DMS153 treated with DMSO at 0.1 percent for 48 hours (cell line): Measurements from ENCODE around the gene TMCC2.

ENCODE experiments used
- DNase-seq: peaks from one replicate; lab custom pipeline; 2025; ENCODE audit not compliant: unreplicated experiment; lab: John Stamatoyannopoulos, UW

Gene TMCC2

DNA sequence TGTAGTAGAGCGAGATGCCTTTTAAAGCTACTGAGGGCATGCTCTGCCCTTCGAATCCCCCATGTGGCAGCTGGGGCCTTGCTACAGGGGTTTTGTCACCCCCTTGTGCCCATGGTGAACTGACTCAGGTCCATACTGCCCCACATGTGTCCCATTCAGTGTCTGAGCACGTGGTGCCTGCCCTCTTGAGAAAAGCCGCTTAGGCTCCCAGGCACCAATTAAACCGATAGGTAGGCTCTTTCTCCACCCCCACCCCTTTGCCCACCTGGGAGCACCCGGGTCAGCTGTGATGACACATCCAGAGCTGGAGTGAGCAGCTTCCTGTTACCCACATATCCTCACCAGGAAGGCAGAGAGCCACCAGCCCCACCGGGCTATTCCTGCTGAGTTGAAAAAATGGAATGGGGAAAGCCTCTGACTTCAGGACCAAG lies 30.5 kb downstream of the TMCC2 start:
- DNase-seq = no peak

DNA sequence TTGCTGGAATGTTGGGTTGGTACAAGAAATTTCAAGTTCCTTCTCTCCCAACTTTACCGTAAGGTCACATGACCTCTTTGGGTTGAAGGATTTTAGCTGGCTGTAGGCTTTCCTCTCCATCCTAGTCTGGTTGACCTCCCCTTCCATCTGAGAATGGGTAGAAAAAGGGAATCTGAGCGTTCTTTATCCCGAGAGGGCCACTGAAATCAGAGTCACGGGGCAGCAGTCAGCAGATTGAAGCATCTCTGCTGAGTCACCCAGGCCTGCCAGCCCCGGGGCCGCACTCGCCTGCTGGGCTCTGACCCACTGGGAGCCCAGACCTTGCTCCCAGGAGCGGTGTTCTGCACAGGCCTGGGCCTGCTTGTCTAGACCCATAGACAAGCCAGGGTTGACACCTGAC lies 31.0 kb downstream of the TMCC2 start:
- DNase-seq = no peak

DNA sequence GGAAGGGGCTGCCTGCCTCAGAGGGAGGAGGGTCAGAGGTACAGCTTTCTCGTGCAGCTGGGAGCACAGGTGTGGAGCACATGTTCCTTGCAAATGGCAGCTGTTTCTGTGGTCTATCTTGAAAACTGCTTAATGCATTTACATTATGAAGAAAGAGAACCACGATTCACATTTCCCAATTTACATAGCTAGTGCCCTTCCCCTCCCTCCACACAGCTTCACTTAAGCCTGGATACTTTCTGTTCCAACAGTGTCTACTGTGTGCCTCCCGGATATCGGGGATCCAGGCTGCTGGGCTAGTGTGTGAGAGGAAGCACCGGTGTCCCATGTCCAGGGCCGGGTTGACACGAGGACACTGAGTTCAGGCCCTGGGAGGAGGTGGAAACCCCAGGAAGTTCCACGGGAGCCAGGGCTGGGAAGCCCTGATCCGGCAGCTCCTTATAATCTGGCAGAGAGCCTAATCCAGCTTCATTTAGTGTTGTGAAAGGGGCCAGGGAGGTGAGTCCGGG lies 31.6 kb downstream of the TMCC2 start:
- no peak for DNase-seq

DNA sequence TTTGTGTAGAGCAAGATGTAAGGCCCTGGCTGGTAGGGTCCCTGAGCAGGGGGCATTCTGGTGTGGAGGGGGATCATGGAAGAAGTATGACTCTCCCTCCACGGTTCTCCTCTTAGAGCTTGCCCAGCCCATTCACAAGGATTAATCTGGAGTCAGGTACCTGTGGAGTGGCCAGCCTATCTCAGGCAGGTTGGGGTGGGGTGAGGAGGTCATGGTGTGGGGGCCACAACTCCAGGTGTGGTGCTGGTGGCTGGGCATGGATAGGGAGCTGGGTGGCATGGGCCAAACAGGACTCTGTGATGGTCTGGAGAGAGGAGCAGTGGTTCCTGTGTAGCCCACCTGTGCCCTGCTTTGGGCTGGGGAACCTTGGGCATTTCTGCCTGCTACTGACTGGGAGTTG lies 32.3 kb downstream of the TMCC2 start:
- no peak for DNase-seq

DNA sequence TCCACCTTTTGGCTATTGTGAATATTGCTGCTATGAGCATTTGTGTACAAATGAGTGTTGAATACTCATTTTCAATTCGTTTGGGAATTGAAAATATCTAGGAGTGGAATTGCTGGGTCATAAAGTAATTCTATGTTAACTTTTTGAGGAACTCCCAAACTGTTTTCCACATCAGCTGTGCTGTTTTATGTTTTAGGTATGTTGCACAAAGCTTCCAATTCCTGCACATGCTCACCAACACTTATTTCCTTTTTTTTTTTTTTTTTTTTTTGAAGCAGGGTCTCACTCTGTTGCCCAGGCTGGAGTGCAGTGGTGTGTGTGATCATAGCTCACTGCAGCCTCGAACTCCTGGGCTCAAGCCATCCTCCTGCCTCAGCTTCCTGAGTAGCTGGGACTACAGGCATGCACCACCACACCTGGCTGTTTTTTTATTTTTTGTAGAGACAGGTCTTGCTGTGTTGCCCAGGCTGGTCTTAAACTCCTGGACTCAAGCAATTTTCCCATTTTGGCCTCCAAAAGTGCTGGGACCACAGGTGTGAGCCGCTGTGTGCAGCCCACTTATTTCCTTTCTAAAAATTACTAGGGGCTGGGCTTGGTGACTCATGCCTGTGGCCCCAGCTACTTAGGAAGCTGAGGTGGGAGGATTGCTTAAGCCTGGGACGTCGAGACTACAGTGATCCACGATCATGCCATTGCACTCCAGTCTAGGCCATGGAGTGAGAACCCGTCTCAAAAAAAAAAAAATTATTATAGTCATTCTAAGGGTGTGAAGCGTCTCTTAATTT lies 33.4 kb downstream of the TMCC2 start:
- no peak for DNase-seq

DNA sequence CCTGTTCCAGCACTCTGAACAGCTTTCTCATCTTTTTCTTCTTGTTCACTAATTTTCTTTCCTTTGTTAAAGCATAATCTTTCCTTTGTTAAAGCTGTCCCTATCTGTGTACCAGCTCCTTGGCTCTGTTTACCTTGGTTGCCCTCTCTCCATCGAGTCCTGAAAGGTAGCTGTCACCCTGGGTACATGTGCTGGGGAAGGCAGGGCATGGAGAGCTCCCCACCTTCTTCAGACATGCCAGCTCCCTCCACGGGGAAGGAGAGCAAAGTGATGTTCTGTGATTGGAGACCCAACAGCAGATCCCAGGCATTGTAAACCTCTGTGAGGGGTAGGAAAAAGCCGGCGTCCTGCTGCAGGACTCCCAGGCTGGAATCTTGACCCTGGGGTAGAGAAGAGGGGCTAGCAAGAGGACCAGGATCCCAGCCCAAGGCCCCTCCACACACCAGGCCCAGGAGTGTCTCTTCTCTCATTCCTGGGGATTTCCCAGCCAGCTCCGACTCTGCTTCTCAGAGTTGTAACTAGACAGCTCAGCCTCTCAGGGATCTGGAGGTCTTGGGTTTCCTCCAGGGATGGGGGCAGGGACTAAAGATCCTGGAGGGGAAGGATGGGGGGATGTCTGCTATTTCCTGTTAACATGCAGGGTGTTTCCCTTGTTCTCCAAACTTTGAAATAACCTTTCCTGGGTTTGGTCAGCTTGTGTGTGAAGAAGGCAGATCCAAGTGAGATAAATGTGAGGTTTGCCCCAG lies 34.4 kb downstream of the TMCC2 start:
- DNase-seq = no peak

DNA sequence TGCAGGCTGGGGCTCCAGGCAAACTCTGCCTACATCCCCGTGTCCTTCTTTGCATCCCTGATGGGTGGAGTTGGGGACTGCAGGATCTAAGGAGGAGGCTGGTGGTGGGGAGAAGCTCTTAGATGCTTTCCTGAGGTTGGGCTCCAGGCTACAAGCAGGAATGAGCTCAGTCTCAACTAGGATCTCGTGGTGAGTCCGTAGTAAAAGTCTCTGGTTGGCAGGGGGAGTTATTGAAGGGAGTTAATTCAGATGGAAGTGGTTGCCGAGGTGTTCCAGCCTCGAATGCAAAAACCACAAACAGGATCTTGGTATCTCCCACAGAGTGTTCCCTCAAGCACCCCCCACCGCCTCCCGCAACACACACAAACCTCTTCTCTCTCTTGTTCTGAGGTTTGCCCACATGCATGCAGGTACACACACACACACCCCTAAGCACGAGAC lies 35.0 kb downstream of the TMCC2 start:
- no peak for DNase-seq

DNA sequence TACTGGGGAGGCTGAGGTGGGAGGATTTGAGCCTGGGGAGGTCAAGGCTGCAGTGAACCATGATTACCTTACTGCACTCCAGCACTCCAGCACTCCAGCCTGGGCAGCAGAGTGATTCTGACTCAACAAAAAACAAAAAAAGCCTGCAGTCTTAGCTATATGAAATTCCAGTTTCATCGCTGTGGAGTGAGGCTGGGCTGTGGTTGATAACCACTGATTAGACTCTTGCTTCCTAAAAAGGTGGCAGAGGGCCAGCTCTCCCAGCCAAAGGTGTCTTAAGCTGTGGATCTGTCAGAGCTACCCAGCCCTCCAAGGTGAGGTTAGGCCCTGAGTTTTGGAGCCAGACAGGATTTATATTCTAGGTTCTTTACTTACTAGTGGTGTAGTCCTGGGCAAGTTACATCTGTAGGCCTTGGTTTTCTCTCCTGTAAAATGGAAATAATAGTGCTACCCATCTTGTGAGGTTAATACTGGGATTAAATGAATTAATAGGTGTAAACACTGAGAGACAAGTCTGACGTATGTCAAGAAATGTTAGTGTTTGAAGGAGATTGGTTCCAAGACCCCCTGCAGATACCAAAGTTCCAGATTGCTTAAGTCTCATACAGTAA lies 35.9 kb downstream of the TMCC2 start:
- DNase-seq = no peak

DNA sequence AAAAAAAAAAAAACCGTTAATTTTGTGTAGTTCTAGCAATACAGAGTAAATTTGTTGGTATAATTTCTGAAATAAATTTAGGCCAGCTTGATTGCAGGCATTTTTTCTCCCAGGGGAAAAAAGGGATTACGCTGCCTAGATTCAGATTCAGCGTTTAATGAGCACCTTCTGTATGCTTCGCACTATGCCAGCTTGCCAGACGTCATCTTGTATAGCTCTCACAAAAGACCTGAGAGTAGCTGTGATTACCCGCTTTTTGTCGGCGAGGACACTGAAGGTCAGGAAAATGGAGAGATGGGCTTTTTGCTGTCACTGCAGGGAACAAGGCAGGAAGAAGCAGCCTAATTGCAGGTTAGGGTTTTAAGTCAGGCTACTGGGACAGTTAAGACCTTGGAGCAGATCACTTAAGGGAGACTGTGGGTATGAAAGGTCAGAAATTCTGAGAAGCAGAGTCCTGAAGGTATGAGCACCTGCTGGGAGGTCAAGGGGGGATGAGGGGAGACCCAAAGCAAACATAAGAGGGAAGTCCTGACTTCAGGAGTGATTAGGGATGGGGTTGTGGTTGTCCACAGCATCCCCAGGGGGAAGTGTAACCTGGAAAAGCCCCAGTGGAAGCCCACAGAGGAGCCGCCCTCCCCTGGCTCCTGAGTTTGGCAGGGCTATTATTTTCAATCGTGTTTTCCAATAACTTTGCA lies 39.0 kb downstream of the TMCC2 start:
- no peak for DNase-seq

DNA sequence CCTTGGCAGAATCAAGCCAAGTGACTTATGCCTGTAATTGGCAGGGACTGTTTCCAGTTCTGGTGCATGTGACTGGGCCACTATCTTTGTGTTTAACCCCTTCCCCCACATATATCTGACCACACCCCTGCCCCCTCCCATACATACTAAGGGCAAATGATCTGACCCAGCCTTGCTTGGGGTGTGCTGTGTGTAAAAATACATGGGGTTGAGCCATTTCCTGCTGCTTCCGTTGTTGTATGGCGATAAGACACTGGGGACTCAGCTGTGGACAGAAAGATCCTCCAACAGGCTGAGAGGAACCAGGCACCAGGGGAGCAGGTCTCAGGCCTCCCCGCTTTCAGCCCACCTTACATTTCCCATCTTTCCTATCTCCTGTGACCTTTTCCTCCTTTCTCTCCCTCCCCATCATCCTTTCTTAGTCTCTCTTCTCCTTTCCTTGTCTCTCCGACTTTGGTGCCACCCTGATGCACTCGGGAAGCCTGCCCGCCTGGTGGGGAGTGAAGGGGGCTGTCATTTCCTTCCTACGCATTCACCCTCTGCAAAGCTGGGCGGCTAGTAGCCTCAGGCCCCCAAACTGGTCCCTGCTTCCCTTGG lies 39.7 kb downstream of the TMCC2 start:
- no peak for DNase-seq

DNA sequence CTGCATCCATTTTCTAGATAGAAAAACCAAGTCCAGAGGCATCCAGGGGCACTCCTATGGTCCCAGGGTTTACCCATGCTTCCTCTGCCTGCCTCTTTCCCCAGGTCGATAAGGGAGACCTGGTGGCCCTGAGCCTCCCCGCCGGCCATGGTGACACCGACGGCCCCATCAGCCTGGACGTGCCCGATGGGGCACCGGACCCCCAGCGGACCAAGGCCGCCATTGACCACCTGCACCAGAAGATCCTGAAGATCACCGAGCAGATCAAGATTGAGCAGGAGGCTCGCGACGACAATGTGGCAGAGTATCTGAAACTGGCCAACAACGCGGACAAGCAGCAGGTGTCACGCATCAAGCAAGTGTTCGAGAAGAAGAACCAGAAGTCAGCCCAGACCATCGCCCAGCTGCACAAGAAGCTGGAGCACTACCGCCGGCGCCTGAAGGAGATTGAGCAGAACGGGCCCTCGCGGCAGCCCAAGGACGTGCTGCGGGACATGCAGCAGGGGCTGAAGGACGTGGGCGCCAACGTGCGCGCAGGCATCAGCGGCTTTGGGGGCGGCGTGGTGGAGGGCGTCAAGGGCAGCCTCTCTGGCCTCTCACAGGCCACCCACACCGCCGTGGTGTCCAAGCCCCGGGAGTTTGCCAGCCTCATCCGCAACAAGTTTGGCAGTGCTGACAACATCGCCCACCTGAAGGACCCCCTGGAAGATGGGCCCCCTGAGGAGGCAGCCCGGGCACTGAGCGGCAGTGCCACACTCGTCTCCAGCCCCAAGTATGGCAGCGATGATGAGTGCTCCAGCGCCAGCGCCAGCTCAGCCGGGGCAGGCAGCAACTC lies 41.3 kb downstream of the TMCC2 start:
- no peak for DNase-seq

DNA sequence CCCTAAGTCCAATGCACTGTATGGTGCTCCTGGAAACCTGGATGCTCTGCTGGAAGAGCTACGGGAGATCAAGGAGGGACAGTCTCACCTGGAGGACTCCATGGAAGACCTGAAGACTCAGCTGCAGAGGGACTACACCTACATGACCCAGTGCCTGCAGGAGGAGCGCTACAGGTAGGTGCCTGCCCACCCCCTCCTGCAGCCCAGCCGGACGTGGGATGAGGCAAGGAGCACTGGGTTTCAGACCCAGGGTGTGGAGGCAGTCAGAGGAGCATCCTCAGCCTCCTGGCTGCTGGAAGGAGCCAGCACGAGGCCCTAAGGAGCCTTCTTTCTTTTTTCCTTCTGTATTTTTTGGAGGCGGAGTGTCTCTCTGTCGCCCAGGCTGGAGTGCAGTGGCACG lies 42.0 kb downstream of the TMCC2 start:
- DNase-seq = no peak

DNA sequence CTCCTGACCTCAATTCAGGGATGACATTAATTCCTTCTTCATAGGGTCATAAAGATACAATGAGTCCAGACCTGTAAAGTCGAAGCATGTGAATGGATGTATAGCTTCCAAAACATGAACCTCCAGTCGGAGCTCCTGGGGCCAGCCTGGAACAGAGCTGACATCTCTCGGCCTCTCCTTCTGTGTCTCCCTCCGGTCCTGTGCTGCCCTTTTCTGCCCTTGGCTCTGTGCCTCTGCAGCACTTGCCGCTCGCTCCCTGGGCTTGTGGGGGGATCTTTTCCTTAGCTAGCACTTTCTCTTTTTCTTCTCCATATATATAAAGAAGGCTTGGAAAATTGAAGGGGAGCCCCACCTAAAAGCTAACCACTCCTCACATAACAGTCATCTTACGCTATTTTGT lies 42.5 kb downstream of the TMCC2 start:
- DNase-seq = no peak

DNA sequence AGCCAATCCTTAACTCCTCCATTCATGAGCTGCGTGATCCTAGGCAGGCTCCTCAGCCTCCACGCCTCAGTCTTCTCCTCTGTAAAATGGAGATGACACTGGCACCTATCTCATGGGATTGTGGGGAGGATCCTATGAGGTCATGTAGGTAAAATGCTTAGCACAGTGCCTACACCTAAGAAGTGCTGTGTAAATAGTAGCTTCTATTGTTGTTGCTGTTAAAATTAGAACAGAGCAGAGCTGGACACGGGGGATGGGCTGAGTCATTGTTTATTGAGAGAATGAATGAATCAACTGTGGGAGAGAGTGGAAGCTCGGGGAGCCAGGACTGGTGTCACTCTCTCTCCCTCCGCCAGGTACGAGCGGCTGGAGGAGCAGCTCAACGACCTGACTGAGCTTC lies 43.0 kb downstream of the TMCC2 start:
- peak; percentile 49 for DNase-seq

DNA sequence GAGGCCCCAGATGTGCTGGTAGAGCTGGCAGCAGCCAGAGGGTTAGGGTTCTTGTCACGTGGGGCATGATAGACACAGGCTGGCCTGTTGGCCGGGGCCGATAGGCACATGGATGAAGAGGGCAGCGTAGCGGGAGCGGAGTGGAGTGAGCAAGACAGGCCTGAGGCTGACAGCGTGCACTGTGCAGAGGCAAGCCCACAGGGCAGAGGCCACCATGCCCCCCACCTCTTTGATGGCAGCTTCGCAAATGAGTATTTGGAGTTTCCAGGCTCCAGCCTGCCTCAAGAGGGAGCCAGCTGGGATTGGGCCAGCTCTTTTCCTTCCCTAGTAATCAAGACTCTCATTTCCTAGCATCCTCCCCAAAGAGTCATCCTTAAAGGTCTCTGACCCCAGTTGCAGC lies 43.5 kb downstream of the TMCC2 start:
- no peak for DNase-seq

DNA sequence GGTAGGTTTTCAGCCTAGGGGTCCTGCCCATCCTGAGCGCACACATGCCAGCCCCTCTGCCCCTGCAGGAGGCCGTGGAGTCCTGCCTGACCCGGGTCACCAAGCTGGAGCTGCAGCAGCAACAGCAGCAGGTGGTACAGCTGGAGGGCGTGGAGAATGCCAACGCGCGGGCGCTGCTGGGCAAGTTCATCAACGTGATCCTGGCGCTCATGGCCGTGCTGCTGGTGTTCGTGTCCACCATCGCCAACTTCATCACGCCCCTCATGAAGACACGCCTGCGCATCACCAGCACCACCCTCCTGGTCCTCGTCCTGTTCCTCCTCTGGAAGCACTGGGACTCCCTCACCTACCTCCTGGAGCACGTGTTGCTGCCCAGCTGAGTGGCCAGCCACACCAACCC lies 44.0 kb downstream of the TMCC2 start:
- no peak for DNase-seq

DNA sequence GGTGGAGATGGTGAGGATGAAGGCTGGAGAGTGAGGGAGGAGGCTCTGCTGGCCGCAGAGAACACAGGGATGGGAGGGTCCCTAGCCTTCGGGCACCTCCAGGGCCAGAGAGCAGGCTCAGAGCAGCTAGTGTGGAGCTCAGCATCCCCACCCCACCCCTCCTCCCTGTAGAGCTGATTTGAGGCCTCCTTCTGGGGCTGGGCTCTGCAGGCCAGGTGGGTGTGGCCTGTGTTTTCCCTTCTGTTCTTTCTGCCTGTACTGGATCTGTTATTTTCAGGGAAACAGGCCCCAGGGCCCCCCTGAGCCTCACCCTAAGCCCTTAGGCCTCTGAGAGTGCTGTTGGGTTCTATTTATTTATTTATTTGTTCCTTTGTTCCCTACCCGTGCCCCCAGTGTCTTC lies 44.8 kb downstream of the TMCC2 start:
- DNase-seq = no peak

DNA sequence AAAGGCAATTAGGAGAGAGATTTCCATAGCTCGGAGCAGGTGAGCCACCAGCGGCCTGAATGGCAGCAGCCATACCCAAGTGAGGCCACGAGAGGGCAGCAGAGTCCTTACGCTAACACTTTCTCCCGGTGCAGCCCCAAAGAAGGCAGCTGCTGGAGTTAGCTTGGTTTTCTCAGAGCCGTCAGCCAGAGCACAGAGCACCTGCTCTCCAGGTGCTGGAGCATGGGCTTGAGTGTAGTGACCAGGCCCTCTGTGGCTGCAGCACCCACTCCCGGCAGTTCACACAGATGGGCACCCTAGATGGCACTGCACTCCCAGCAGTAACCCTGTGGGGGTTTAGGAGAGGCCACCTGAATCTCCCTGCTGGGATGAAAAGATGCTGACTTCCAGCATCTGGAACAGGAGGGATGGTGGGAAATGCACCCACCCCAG lies 45.8 kb downstream of the TMCC2 start:
- peak; percentile 98 for DNase-seq

DNA sequence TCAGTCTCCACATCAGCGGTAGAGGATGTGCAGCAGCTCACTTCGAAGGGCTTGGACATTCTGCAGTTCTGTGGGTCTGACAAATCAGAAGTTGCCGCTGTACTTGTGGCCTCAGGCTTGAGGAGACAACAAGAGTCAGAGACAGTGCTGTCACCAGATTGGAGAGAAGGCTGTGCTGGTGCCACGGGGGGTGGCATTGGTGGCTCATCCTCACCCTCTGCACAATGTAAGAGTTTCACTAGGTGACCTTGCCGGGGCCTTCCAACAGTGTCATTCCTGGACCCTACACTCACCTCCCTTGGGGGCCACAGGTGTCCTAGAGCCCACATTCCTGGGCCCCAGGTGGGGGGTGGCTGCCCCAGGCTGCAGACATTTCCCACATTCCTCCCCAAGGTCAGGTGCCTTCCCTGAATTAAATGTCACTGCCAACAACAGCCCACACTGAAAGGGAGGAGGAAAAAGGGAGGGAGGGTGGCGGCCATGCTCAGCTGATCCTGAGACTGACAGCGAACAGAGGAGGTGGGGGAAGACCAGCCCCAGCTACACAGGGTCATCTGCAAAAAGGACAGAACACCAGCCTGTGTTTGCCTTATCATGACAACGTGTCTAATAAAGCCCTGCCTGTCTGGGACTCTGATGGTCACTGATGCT lies 46.4 kb downstream of the TMCC2 start:
- DNase-seq = peak; percentile 31
